Gastrocnemius medialis (tissue), 4 donors: ENCODE measurements around the gene PSRC1. TPM values are rescaled to one million over a fixed set of nuclear protein-coding genes. Genes with fewer than 3 reads are reported as not detected.

Experiments used
- ATAC-seq, 2 donors: fragments of 150-250 bp; one replicate each; pipeline ENCODE4 v1.9.1; 2016
- DNase-seq, 2 donors: peaks; one replicate each; pipeline ENCODE4 v3.0.0-alpha.2; 2019
- H3K27ac ChIP-seq, 4 donors: fragments of 200-600 bp; sonication (generic); 1 replicate in 1 of 4; 2 replicates in 3 of 4; pipeline ENCODE4 v1.5.1; 2016 to 2018; ENCODE audit warnings: mild to moderate bottlenecking in 2 of 4, moderate library complexity in 1 of 4
- H3K27me3 ChIP-seq, 3 donors: fragments of 200-600 bp; sonication (generic) in 2 of 3; 1 replicate in 1 of 3; 2 replicates in 2 of 3; pipeline versions ENCODE4 v1.5.1 to v1.6.0; 2016 to 2019; ENCODE audit warnings: mild to moderate bottlenecking in 1 of 3, moderate library complexity in 1 of 3
- H3K36me3 ChIP-seq, 2 donors: fragments of 200-600 bp; sonication (generic) in 1 of 2; one replicate each; pipeline ENCODE4 v1.5.1; 2017 to 2018
- H3K4me1 ChIP-seq, 2 donors: fragments of 200-600 bp; sonication (generic) in 1 of 2; one replicate each; pipeline ENCODE4 v1.5.1; 2016 to 2017; ENCODE audit warnings: mild to moderate bottlenecking in 2 of 2
- H3K4me3 ChIP-seq, 4 donors: fragments of 200-600 bp; sonication (generic) in 3 of 4; 1 replicate in 1 of 4; 2 replicates in 3 of 4; pipeline ENCODE4 v1.5.1; 2016 to 2019; ENCODE audit warnings: mild to moderate bottlenecking in 2 of 4
- H3K9me3 ChIP-seq, 3 donors: fragments of 200-600 bp; sonication (generic) in 2 of 3; 1 replicate in 1 of 3; 2 replicates in 2 of 3; pipeline ENCODE4 v1.5.1; 2016 to 2019
- CTCF ChIP-seq, 5 experiments: fragments of 450-650 bp in 3 of 5; fragments of 200-600 bp in 2 of 5; sonication (generic) in 2 of 5; IDR thresholded peaks in 4 of 5; conservative IDR thresholded peaks in 1 of 5; 1 replicate in 4 of 5; 2 replicates in 1 of 5; pipeline ENCODE4 v1.5.1; 2016 to 2019; ENCODE audit warnings: antibody characterized with exemption in 5 of 5, mild to moderate bottlenecking in 3 of 5, moderate library complexity in 3 of 5
- POLR2A ChIP-seq, 2 donors: fragments of 450-650 bp; IDR thresholded peaks; one replicate each; pipeline ENCODE4 v1.6.1; 2017; ENCODE audit warnings: antibody characterized with exemption in 2 of 2, mild to moderate bottlenecking in 2 of 2, moderate library complexity in 2 of 2
- in situ Hi-C, 4 donors: fragments of 200-750 bp; cut with MboI; loops; one replicate each; pipeline versions ENCODE4 v1.15.0 to v1.8.0; 2017; ENCODE audit warnings: low sequenced_read_pairs in 4 of 4
- intact Hi-C: fragments of 100-400 bp; cut with DNase I; formaldehyde crosslinking; loops from one replicate; pipeline ENCODE4 v1.15.1; 2023; ENCODE audit warnings: low total_unique reads
- total RNA-seq, 4 donors: library from RNA; depleted of rRNA; stranded (reverse); fragments of >200 nt; gene quantifications; one replicate each; pipeline versions ENCODE4 v1.1.0 to v1.2.3, GENCODE V29; 2016

Gene PSRC1
- total RNA-seq, 4 donors from 2014 or later: 0.19 to 2.3 (median 0.84) TPM; not detected in 1

- H3K9me3 ChIP-seq: no peaks in the 10 kb centered on the region
- ATAC-seq (no peak), DNase-seq (no peak)
- TF ChIP-seq CTCF (IDR thresholded peaks at IDR 0.05 in 4 of 5, conservative IDR thresholded peaks at IDR 0.05 in 1 of 5) (peak in 2 of 5 experiments; percentile 18 to 33), POLR2A (IDR thresholded peaks at IDR 0.05) (no peak)
- no peak overlapping the region for H3K4me3 ChIP-seq
- intact Hi-C loops (loop anchor here (1.0 kb wide), 1 partner anchor 10 kb away; the partner anchor contains the start of gene CELSR2), in situ Hi-C loops (no loop called here)
- no peaks in the 10 kb centered on the region for H3K27me3 ChIP-seq
- peaks cover 28 to 30% of the 10 kb centered on the region in 2 donors for H3K4me1 ChIP-seq
- peaks cover 0 to 47% of the 10 kb centered on the region in 2 donors for H3K36me3 ChIP-seq
- peak overlapping the region in 1 of 4 donors; percentile 10 for H3K27ac ChIP-seq
Observed at GRCh38 chr1:109239409-109240068, 43.4 kb downstream of the PSRC1 start.

DNA sequence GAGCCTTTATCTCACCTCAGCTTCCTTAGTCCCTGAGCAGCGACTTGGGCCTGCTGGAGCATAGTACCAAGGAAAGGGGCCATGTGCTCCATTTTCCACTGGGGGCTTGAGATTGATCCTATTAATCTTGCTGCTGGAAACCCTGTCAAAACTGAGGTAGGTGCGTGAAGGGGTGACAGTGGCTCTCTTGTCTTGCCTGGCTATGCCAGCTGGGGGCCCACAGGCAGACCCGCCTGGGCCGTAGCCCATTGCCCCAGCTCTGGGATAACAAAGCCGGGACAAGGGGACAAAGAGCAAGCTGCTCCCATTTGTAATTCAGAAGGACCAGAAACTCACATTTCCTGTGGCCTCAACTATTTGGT lies 43.9 kb downstream of the PSRC1 start:
- DNase-seq (no peak), ATAC-seq (no peak)
- TF ChIP-seq POLR2A (IDR thresholded peaks at IDR 0.05) (no peak), CTCF (IDR thresholded peaks at IDR 0.05 in 4 of 5, conservative IDR thresholded peaks at IDR 0.05 in 1 of 5) (no peak)
- intact Hi-C loops: no loop called here
- in situ Hi-C loops: no loop called here
- no peaks in the 10 kb centered on the region for H3K27me3 ChIP-seq
- no peaks in the 10 kb centered on the region for H3K9me3 ChIP-seq
- H3K27ac ChIP-seq: no peak overlapping the region
- H3K4me1 ChIP-seq: peaks cover 25% of the 10 kb centered on the region in 2 donors
- peaks cover 0 to 52% of the 10 kb centered on the region in 2 donors for H3K36me3 ChIP-seq
- H3K4me3 ChIP-seq: no peak overlapping the region

- intact Hi-C loops (no loop called here), in situ Hi-C loops (no loop called here)
- H3K27me3 ChIP-seq: no peaks in the 10 kb centered on the region
- H3K36me3 ChIP-seq: peaks cover 0 to 55% of the 10 kb centered on the region in 2 donors
- DNase-seq (no peak), ATAC-seq (no peak)
- no peaks in the 10 kb centered on the region for H3K9me3 ChIP-seq
- TF ChIP-seq CTCF (IDR thresholded peaks at IDR 0.05 in 4 of 5, conservative IDR thresholded peaks at IDR 0.05 in 1 of 5) (no peak), POLR2A (IDR thresholded peaks at IDR 0.05) (no peak)
- no peak overlapping the region for H3K4me3 ChIP-seq
- H3K4me1 ChIP-seq: peaks cover 20 to 25% of the 10 kb centered on the region in 2 donors
- no peak overlapping the region for H3K27ac ChIP-seq
Observed at GRCh38 chr1:109238382-109238781, 44.6 kb downstream of the PSRC1 start.

DNA sequence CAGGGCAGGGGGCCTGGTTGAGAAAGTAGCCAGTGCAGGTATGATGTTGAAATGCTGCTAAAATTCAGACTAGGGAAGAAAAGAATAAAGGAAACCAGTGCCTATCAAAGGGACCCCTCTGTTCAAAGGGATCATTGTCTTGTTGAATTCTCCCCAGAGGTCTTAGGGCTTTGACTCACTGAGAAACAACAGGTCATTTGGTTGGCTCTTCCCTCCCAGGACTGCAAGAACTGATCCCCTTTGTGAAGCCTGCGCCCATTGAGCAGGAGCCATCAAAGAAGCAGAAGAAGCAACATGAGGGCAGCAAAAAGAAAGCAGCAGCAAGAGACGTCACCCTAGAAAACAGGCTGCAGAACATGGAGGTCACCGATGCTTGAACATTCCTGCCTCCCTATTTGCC lies 45.4 kb downstream of the PSRC1 start:
- TF ChIP-seq POLR2A (IDR thresholded peaks at IDR 0.05): no peak
- TF ChIP-seq CTCF (IDR thresholded peaks at IDR 0.05 in 4 of 5, conservative IDR thresholded peaks at IDR 0.05 in 1 of 5): no peak
- H3K4me1 ChIP-seq: peaks cover 19 to 23% of the 10 kb centered on the region in 2 donors
- no peak for DNase-seq
- H3K27ac ChIP-seq: no peak overlapping the region
- no peak for ATAC-seq
- no peaks in the 10 kb centered on the region for H3K27me3 ChIP-seq
- H3K36me3 ChIP-seq: peaks cover 0 to 64% of the 10 kb centered on the region in 2 donors
- intact Hi-C loops (no loop called here), in situ Hi-C loops (no loop called here)
- H3K9me3 ChIP-seq: no peaks in the 10 kb centered on the region
- no peak overlapping the region for H3K4me3 ChIP-seq
